Measurements from ENCODE around the gene SMG6.

- TF ChIP-seq, protein P1, sequence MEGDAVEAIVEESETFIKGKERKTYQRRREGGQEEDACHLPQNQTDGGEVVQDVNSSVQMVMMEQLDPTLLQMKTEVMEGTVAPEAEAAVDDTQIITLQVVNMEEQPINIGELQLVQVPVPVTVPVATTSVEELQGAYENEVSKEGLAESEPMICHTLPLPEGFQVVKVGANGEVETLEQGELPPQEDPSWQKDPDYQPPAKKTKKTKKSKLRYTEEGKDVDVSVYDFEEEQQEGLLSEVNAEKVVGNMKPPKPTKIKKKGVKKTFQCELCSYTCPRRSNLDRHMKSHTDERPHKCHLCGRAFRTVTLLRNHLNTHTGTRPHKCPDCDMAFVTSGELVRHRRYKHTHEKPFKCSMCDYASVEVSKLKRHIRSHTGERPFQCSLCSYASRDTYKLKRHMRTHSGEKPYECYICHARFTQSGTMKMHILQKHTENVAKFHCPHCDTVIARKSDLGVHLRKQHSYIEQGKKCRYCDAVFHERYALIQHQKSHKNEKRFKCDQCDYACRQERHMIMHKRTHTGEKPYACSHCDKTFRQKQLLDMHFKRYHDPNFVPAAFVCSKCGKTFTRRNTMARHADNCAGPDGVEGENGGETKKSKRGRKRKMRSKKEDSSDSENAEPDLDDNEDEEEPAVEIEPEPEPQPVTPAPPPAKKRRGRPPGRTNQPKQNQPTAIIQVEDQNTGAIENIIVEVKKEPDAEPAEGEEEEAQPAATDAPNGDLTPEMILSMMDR (conservative IDR thresholded peaks at IDR 0.05; ENCODE audit: low read depth, low read length), result no peak
- no peak for TF ChIP-seq EZH2 (IDR thresholded peaks at IDR 0.05; ENCODE audit: borderline replicate concordance, low read depth, low read length, poor library complexity, severe bottlenecking)
Observed at GRCh38 chr17:2055292-2056205, 248.0 kb downstream of the SMG6 start.
